Keratinocyte (primary cell): ENCODE measurements around the gene COL4A5. TPM values are rescaled to one million over a fixed set of nuclear protein-coding genes. Genes with fewer than 3 reads are reported as not detected.

ENCODE experiments used
- DNase-seq: peaks from one replicate; pipeline ENCODE4 v3.0.0-alpha.2; 2011; ENCODE audit warnings: low read depth, missing footprints, low spot score
- FAIRE-seq: peaks from 2 replicates; lab custom pipeline; 2011; peaks lifted over from hg19 to GRCh38; lab: Jason Lieb, UNC
- H2AFZ ChIP-seq: 2 replicates; pipeline ENCODE4 v1.6.0; 2012; ENCODE audit warnings: low read length, control low read depth, inconsistent platforms; ENCODE audit not compliant: control insufficient read depth
- H3K27ac ChIP-seq: 2 replicates; pipeline ENCODE4 v1.5.1; 2011; ENCODE audit warnings: low read length; ENCODE audit not compliant: control insufficient read depth, insufficient read depth
- H3K27me3 ChIP-seq: 3 replicates; pipeline ENCODE4 v1.6.0; 2011; ENCODE audit warnings: low read length; ENCODE audit not compliant: control insufficient read depth, insufficient read depth; ENCODE audit errors: extremely low read depth
- H3K36me3 ChIP-seq, 2 experiments: 2 replicates in 1 of 2; 3 replicates in 1 of 2; pipeline ENCODE4 v1.5.1; 2011; ENCODE audit warnings: low read length in 2 of 2, mild to moderate bottlenecking in 1 of 2; ENCODE audit not compliant: control insufficient read depth in 2 of 2, insufficient read depth in 2 of 2; ENCODE audit errors: extremely low read depth in 1 of 2
- H3K4me1 ChIP-seq: 3 replicates; pipeline ENCODE4 v1.5.1; 2011; ENCODE audit warnings: low read length; ENCODE audit not compliant: control insufficient read depth, insufficient read depth; ENCODE audit errors: extremely low read depth
- H3K4me2 ChIP-seq: 3 replicates; pipeline ENCODE4 v1.6.0; 2011; ENCODE audit warnings: low read depth, low read length; ENCODE audit not compliant: control insufficient read depth, insufficient read depth; ENCODE audit errors: extremely low read depth
- H3K4me3 ChIP-seq, 3 experiments: fragments of 200-600 bp in 1 of 3; sonication (generic) in 1 of 3; 2 replicates in 2 of 3; 3 replicates in 1 of 3; pipeline ENCODE4 v1.5.1; 2011 to 2016; ENCODE audit warnings: low read length in 3 of 3, mild to moderate bottlenecking in 3 of 3, control low read depth in 2 of 3, inconsistent platforms in 1 of 3, low read depth in 1 of 3, mixed read lengths in 1 of 3, mixed run types in 1 of 3, moderate library complexity in 1 of 3; ENCODE audit not compliant: control insufficient read depth in 2 of 3, insufficient read depth in 2 of 3; ENCODE audit errors: extremely low read depth in 1 of 3
- H3K79me2 ChIP-seq: 2 replicates; pipeline ENCODE4 v1.6.0; 2012; ENCODE audit warnings: low read length; ENCODE audit not compliant: control insufficient read depth, insufficient read depth
- H3K9ac ChIP-seq: 3 replicates; pipeline ENCODE4 v1.6.0; 2011; ENCODE audit warnings: low read length; ENCODE audit not compliant: control insufficient read depth, insufficient read depth; ENCODE audit errors: extremely low read depth
- H3K9me1 ChIP-seq: 3 replicates; pipeline ENCODE4 v1.6.0; 2011; ENCODE audit warnings: low read length; ENCODE audit not compliant: control insufficient read depth, insufficient read depth; ENCODE audit errors: extremely low read depth
- H3K9me3 ChIP-seq: 2 replicates; pipeline ENCODE4 v1.5.1; 2012; ENCODE audit warnings: low read depth, low read length; ENCODE audit not compliant: control insufficient read depth
- H4K20me1 ChIP-seq: 3 replicates; pipeline ENCODE4 v1.6.0; 2011; ENCODE audit warnings: low read length; ENCODE audit not compliant: control insufficient read depth, insufficient read depth; ENCODE audit errors: extremely low read depth
- CTCF ChIP-seq, 3 experiments: IDR thresholded peaks in 1 of 3; conservative IDR thresholded peaks in 1 of 3; optimal IDR thresholded peaks in 1 of 3; 2 replicates in 2 of 3; 3 replicates in 1 of 3; pipeline versions ENCODE3 to v1.5.1; 2011; ENCODE audit warnings: low read length in 3 of 3, mild to moderate bottlenecking in 3 of 3, moderate library complexity in 2 of 3, control low read depth in 1 of 3, inconsistent platforms in 1 of 3; ENCODE audit not compliant: insufficient read depth in 2 of 3; ENCODE audit errors: extremely low read depth in 1 of 3
- EZH2 ChIP-seq: IDR thresholded peaks from one replicate; pipeline ENCODE4 v1.6.1; 2012; ENCODE audit warnings: inconsistent platforms, mild to moderate bottlenecking, low read length, moderate library complexity
- dilution Hi-C: fragments of 300-500 bp; cut with MboI; formaldehyde crosslinking; loops from one replicate; pipeline ENCODE4 v1.7.0; 2020; ENCODE audit warnings: low sequenced_read_pairs; ENCODE audit not compliant: extremely low pct_ligation_motif_present
- polyA plus RNA-seq, 5 experiments: library from polyadenylated mRNA; depleted of rRNA in 3 of 5; stranded (reverse) in 3 of 5; stranded (forward) in 1 of 5; unstranded in 1 of 5; fragments of >200 nt; gene quantifications; 1 replicate in 1 of 5; 2 replicates in 3 of 5; 3 replicates in 1 of 5; pipeline versions ENCODE4 v1.2.1 to v1.2.3, GENCODE V29; 2011 to 2012; ENCODE audit warnings: missing spikeins in 2 of 5, low read depth in 1 of 5, low replicate concordance in 1 of 5

COL4A5 gene
- polyA plus RNA-seq, 1 donor (not counting 4 experiments of a cell fraction or from before 2014, with no cell fraction given): 53.2 TPM

- H3K27ac ChIP-seq: no peak overlapping the region
- H3K4me3 ChIP-seq: no peak overlapping the region
- no peaks in the 10 kb centered on the region for H4K20me1 ChIP-seq
- no peak overlapping the region for H2AFZ ChIP-seq
- H3K9me1 ChIP-seq: no peaks in the 10 kb centered on the region
- H3K4me2 ChIP-seq: no peak overlapping the region
- H3K79me2 ChIP-seq: no peaks in the 10 kb centered on the region
- no peak for TF ChIP-seq EZH2
- no peak for TF ChIP-seq CTCF (optimal IDR thresholded peaks at IDR 0.05 in 1 of 3, IDR thresholded peaks at IDR 0.05 in 1 of 3, conservative IDR thresholded peaks at IDR 0.05 in 1 of 3; ENCODE audit: extremely low read depth in 1 of 3, insufficient read depth in 2 of 3, low read length in 3 of 3)
- FAIRE-seq: no peak
- DNase-seq: no peak
- H3K36me3 ChIP-seq: no peaks in the 10 kb centered on the region
- dilution Hi-C loops: loop anchor here (5.0 kb wide), 1 partner anchor 35 kb away; no protein-coding TSS in a partner anchor
- H3K9ac ChIP-seq: no peak overlapping the region
- H3K9me3 ChIP-seq: no peaks in the 10 kb centered on the region
- H3K27me3 ChIP-seq: no peaks in the 10 kb centered on the region
- peaks cover 12% of the 10 kb centered on the region for H3K4me1 ChIP-seq
These were observed 26.9 kb upstream of the COL4A5 start for GRCh38 chrX:108412783-108413182.

GRCh38 chrX:108415146-108415545 is 24.5 kb upstream of the COL4A5 start:
- Histone ChIP-seq H3K4me3 (no peak overlapping the region), H3K9me3 (no peaks in the 10 kb centered on the region), H3K36me3 (no peaks in the 10 kb centered on the region), H3K79me2 (no peaks in the 10 kb centered on the region), H3K27ac (no peak overlapping the region), H3K4me1 (peaks cover 12% of the 10 kb centered on the region), H3K4me2 (no peak overlapping the region), H4K20me1 (no peaks in the 10 kb centered on the region), H3K9me1 (no peaks in the 10 kb centered on the region), H2AFZ (no peak overlapping the region), H3K9ac (no peak overlapping the region), H3K27me3 (peaks cover 3% of the 10 kb centered on the region)
- TF ChIP-seq CTCF (optimal IDR thresholded peaks at IDR 0.05 in 1 of 3, IDR thresholded peaks at IDR 0.05 in 1 of 3, conservative IDR thresholded peaks at IDR 0.05 in 1 of 3; ENCODE audit: extremely low read depth in 1 of 3, insufficient read depth in 2 of 3, low read length in 3 of 3) (no peak), EZH2 (no peak)
- FAIRE-seq: no peak
- no peak for DNase-seq
- dilution Hi-C loops: no loop called here
